ENCODE data around the gene FOXP1.

- TF ChIP-seq HDGF (IDR thresholded peaks at IDR 0.05; ENCODE audit: borderline replicate concordance) (no peak), L3MBTL2 (conservative IDR thresholded peaks at IDR 0.05) (no peak), TARDBP (IDR thresholded peaks at IDR 0.05) (no peak), ARNT (IDR thresholded peaks at IDR 0.05) (no peak), LEF1 (IDR thresholded peaks at IDR 0.05; ENCODE audit: borderline replicate concordance) (no peak), FOXK2 (IDR thresholded peaks at IDR 0.05) (no peak), SP1 (IDR thresholded peaks at IDR 0.05) (no peak)
These were observed 30.9 kb upstream of the FOXP1 start for GRCh38 chr3:71614426-71614825.

Measured in HEK293T (cell line).